HG03565 (cell line): ENCODE data around the gene RNU1-3.
"Not testable (repeated sequence)": the region's sequence is repeated elsewhere in the genome, so short reads cannot be mapped to it uniquely, and the experiment has no call there.

ENCODE experiments used
- ATAC-seq: cut with Tn5 transposase; IDR thresholded peaks from one replicate; pipeline ENCODE4 v1.9.1; 2021; ENCODE audit warnings: mild to moderate bottlenecking, moderate library complexity; ENCODE audit not compliant: unreplicated experiment

Gene RNU1-3

DNA sequence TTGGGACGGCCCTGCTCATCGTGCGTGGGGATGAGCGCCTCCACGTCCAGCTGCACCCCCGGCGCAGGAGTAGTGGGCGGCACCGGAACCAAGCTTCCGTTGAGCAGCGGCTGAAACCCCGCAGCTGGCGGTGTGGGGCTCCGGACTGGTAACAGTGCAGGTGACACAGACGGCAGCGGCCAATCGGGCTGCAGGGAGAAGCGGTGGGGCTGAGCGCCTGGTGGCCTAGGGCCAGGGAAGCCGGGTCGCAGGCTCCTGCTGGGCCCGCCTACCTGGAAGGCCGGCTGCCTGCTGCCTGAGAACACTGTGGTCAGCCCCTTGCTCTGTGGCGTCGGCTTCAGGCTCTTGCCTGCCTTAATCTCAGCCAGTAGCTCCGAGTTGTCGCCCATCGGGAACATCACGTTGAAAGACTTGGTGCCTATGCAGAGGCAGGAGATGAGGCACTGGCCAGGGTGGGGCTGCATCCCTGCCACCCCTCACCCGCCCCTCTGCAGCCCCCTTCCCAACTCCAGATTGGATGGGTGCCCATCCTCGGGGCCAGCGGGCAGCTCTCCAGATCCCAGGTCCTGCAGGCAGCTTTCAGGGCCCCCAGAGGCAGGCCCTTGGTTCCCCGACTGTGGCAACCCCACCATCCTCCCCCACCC, 29.9 kb upstream of the RNU1-3 start:
- not testable (repeated sequence) for ATAC-seq

DNA sequence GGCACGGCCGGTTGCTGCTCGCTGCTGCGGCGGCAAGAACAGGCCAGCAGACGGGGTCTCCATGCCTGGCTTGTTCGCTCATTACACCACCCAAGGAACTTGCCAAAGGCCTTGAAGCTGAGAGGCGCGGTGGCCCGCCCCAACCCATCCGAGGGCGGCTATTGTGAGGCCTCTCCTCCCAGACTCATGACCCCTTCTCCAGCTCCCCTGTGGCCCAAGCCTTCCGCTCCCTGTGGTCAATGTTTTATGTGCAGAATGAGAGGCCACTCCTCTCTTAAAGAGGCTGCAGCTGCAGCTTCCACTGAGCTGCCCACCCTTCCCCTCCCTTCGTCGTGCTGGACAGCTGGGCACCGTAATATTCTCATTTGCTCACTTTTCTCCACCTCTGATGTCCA, 27.6 kb upstream of the RNU1-3 start:
- not testable (repeated sequence) for ATAC-seq

DNA sequence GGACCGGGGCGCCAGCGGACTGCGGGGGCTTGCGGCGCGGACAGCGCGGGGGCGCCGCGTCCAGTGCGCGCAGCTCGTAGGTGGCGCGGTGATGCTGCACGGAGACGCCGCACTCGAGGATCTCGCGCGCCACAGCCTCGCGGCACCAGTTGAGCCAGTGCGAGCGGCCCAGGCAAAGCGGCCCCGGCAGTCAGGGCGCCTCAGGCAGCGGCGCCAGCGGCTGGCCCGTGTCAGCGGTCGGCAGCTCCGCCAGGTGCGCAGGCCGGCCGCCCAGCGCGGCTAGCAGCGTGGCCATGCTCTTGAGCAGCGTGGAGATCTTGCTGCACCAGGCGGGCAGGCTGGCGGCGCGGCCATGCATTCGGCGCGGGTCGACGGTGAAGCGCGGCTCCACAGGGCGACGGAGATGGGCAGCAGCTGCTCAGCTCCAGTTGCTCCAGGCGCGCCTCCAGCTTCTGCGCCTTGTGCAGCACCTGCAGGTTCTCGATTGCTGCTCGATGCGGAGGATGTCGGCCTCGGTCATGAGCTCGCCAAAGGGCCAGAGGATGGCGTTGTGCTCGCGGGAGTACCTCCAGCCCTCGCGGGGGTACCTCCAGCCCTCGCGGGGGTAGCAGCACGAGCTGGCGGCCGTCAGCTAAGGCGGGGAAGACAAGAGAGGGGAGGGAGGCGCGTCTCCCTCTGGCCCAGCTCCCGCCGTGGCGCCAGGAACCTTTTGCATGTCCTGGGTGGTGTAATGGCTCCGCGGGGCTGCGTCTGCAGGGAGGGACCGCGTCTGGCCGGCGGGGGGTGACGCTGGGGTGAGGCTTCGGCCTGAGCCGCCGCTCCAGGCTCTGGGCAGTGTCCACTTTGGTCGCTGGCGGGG, 26.9 kb upstream of the RNU1-3 start:
- ATAC-seq: not testable (repeated sequence)

DNA sequence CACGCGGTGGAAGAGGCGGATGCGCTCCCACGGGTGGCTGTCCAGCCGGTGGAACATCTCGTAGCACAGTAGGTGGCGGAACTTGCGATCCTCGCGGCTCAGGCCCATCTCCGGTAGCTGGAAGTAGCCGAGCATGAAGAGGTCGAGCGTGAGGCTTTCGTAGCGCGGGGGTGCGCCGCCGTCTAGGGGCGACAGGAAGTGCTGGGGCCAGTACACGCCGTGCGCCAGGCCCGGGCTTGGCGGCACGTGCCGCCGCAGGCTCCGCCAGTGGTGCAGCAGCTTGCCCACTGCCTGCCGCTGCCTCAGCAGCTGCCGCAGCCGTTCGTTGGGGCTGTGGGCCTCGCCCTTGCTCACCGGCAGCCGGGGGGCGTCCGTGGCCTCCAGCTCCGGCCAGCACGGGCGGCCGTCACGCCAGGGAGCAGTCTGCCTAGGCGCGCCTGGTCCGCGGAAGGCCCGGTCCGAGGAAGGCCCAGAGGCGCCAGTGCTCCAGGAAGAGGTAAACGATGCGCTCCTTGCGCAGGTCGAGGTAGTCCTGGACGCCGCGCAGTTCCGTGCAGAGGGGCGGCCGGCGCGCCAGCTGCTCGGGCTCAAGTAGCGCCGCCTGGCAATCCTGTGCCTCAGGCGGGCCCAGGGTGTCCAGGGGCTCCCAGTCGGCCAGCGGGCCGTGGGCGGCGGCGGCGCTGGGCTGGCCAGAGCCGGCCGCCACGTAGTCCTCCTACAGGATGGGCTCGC, 26.1 kb upstream of the RNU1-3 start:
- not testable (repeated sequence) for ATAC-seq

DNA sequence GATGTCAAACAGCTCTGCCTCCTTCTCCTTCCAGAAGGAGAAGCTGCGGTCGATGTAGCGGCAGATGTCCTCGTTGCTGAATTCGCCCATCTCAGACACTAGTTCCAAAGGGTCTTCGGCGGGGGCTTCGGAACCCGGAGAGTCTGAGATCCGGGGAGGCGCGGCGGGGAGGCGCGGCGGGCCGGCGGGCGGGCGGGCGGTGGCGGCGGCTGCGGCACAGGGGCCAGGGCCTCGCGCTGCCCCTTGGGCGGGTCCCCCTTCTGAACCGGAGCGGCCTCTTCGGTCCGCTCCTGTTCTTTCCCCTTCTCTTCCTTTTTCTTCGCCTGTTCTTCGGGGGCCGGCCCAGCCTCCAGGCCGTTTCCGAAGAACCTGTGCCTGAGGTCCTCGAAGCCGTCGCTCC, 25.5 kb upstream of the RNU1-3 start:
- not testable (repeated sequence) for ATAC-seq

DNA sequence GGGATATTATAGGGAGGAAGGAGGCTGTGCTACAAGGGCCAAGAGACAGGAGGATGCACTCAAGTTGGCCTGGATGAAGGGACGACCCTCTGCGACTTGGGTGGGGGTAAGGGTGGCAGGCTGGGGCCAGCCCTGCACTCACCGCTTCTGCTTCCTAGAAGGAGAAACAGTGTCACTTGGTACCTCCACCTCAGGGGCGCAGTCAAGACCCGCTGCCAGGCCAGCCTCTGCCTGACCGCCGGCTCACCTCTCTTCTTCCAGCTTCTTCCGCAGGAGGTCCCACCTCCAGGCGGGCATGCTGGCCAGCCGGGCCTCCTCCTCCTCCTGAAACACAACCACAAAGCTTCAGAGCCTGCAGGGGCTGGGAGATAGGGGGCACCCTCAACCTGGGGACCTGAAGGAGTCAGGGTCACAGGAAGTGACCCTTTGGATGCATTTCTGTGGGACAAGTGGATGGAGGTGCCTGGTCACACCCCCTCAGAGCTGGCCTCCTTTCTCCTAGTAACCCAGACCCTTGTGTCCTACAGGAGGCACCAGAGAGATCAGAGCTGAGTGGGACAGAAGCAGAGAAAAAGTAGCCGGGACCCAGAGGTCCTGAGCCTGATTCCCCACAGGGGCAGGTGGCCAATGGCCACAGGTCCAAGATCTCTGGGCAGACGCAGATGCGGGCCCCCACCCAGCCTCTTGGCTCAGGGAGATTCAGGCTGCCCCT, 24.4 kb upstream of the RNU1-3 start:
- not testable (repeated sequence) for ATAC-seq

DNA sequence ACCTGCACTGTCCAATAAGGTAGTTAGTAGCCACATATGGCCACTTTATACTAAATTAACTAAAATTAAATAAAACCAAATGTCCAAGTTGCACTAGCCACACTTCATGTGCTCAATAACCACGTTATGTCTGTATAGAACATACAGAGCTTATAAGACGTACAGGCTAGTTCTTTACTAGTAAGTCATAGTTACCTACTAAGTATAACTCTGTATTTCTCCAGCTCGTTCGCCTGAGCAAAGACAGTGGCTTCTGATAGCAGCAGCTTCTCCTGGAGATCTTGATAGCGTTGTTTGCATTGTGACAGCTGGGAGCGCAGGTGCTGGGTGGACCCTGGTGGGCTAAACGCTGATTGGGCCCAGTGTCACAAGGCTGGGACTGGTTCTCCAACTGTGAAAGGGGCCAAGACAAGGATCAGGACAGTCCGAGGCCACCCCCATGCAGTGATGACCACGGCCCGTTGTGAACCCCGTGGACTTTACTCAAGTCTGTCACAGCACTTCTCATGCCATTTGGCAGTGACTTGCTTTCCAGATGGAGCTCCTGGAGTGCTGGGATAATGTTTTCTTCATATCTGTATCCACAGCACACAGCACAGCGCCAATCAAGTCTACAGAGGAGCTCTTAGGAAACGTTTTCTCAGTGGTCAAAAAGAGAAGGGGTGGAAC, 20.5 kb upstream of the RNU1-3 start:
- not testable (repeated sequence) for ATAC-seq

DNA sequence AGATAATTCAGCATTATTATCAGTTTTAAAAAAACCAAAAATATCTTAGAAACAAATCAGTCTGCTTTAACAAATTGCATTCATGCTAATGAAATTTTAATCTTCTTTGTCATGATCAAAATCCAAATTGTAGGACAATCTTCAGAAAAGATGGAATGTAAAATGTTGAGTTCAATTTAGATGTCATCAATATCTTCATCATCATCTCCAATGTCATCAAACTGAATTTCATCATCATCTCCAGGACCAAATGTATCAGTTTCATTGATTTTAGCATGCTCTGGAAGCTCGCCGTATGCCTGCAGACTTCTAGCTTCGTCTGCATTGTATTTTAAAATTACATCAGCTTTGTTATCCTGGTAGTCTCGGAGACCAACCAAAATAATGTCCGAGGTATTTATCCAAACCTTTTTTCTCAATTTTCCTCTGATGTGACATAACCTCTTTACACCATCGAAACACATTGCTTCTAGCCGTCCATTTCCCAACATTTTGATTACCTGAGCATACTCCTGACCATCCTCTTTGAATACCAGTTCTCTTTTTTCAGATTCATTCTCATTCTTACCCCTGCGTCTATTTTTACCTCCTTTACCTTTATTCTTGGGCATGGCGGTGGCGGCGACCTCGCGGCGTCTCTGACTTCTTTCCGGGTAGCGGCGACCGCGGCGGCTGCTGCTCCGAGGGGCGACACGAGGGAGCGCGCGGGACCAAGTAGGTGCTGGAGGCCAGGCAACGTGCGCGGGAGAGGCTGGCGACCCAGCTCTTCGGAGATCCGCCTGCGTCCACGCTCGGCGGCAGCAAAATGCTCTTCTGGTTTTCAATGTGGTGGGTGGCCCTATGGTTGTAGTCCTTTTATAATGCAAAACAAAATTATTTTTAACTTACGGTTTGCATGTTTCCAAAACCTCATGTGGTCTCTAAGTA, 19.0 kb upstream of the RNU1-3 start:
- ATAC-seq: not testable (repeated sequence)

DNA sequence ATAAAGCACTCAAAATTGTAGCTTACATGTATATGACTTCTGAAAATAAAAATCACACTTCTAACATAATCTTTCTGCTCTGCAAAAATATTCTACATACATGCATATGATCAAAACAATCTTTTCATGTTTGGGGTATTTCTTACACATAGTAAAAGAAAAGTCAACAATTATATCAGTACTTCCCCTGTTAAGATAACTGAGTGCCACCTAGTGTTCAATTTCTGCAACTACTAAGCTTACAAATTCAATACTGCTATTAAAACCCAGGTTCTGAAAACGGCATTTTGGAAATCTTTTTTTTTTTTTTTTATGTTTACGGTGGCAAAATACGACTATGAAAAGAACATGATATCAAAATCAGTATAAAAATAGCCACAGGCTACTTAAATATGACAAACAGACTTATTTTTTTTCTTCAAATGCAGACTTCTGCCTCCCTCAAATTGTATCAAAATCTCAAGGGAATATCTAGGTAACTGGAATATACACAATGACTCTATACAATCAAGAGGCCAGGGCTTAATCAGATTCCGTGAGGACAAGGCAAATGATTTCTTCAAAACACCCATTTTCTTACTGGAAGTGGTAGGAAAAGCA, 18.1 kb upstream of the RNU1-3 start:
- not testable (repeated sequence) for ATAC-seq

DNA sequence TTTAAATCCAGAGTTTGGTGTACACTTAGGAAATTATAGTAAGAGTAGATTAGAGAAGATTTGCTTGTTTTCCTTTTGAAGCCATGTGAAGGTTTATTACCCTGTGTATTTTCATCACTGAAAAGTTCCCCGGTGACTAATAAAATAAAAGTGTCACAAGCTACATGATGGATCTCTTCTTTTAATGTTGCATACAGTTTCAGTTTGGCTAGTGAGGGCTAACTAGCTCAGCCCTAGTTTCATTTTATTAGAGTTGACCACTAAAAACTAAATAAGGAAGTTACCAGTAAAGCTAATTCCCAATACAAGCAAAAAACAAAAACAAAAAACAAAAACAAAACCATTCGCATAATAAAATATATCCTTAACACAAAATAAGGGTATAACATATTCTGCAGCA, 17.4 kb upstream of the RNU1-3 start:
- not testable (repeated sequence) for ATAC-seq

DNA sequence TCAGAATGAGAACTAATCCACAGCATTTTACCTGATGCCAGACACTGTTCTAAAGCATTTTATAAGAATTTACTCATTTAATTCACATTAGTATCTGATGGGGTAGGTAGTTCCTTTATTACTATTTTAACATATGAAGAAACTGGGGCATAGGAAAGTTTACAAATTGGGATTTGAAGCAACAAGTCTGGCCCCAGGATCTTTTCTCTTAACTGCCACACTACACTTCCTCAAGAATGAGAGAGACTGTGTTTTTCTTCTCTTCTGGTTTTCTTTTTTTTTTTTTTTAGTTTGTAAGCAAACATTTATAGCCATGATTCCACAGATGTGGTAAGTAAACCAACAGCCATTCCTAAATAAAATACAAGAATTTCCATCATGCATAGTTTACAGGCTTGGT, 16.1 kb upstream of the RNU1-3 start:
- not testable (repeated sequence) for ATAC-seq

DNA sequence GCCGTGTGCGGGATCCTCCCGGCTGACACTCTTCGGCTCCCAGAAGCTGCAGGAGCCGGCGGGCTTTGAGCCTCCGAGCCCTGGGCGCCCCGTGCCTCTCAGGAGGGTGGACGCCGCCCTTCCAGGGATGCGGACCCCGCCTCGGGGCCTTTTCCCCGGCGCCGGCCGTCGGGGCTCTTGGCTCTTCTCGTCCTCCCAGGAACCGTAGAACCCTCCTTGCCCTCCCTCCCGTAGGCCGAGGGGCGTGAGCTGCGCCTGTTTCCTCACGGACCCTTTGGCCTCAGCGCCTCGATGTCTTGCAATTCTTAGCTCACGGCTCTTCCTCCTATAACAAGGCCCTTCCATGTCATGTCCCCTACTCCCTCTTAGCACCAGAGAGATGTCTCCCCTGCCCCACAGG, 13.6 kb upstream of the RNU1-3 start:
- ATAC-seq: not testable (repeated sequence)

DNA sequence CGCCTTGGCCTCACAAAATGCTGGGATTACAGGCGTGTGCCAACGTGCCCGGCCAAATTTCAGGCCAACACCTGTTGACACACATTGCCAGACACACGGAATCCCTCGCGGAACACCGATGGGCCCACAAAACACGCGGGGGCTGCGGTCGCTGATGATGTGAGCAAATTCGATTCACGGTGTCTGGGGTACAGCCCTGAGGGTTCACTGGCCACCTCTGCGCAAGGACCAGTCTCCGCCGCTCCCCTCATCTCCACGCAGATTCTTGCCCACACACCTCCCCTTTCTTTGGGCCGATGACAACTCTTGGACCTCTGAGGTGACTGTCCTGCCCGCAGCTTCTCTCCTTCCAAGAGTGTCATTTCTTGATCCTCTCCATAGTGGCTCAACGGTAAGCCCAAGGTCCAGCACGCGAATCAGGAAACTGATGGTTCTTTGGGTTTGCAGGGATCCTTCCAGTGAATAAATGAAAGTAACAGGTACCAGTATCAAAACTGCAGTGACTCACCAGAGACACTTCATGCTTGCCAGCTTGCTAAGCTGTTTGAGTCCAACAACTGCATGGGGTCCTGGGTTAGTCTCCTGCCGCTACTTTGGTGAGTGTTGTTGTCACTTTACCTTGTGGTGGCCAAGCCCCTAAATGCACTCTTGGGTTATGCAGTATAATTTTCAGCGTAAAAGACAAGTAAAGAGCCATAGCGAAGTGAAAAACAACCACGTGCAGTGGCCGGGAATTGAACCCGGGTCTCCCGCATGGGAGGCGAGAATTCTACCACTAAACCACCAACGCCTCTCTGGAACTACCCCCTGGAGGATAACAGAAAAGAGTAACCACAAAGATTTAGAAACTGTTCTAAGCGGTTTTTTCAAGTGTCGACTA, 11.0 kb upstream of the RNU1-3 start:
- no peak for ATAC-seq

DNA sequence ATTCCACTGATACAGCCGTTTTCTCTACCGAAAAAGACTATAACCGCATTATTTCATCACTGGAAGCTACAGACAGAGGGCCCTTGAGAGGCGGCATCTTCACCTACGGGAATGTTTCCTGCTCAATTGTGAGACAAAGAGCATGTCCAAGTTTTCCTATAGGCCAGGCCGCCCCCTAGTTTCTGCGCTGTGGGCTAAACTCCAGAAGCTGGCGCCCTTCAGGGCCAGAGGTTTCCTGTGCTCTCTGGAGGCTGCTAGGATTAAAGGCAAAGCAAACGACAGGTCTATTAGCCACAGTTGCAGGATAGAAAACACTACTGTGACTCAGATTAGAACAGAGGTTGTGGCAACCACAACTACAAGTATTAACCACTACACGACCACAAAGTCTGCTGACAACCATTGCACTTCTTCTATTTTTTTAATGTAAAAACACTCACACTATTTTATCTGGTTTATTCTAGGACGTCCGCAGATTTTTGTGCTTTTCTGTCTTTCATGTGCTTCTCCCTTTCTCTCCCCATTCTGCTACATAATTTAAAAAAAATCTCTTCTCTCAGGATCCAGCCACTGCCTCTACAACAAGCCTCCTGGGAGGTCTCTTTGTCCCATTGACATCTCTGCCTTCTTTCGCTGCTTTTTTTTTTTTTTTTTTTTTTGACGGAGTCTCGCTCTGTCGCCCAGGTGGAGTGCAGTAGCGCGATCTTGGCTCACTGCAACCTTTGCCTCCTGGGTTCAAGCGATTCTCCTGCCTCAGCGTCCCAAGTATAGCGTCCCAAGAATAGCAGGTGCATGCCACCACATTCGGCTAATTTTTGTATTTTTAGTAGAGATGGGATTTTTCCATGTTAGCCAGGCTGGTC, 10.1 kb upstream of the RNU1-3 start:
- not testable (repeated sequence) for ATAC-seq

DNA sequence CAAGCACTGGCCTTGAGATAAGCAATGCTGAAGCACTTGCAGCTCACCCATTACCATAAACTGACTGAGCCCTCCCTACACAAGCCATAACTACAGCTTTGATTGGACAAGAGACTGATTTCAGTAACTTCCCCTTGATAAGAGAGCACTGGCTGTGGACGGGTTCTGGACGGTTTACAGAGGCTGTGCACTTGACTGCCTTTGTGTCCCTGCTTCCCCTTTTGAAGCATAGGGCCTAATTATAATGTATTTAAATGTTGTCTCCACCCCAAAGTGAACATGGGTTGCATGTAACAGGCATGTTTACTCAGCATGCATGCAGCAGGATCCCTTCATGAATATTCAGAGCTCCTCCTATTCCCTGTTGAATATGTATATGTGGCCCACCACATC, 8.4 kb upstream of the RNU1-3 start:
- not testable (repeated sequence) for ATAC-seq

DNA sequence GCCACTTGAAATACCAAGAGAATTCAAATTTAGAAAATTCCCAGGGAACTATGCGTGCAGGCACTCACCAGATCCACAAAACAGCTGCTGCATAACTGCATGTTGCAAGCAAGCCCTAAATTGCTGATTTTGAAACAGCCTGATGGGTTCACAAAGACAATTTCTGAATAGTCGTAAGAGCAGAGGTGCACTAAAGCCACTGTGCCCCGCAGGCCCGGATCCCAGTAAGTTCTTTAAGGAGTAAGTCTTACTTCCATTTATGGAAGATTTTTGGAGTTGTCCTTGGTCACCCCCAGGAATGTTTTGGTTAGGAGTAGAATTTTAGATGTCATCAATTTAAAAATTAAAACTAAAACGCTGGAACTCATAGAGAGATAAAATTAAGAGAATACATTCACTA, 7.2 kb upstream of the RNU1-3 start:
- not testable (repeated sequence) for ATAC-seq

DNA sequence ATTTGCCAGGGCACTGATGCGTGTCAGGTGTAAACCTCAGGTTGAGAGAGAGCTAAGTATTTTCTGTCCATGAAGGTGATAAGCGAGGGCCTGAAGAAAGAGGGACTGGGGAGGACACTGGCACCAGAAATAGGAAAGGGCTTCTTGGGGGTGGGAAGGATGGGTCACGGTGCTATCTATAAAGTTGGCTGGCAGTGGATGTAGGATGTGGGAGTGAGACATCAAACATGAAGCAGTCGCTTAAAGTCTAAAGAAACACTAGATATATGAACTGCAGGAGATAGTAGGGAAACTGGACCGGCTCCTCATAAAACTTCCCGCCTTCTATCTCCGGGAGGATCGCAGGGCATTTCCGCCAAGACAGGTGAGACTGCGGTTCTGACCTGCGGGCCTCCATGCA, 912 bp downstream of the RNU1-3 start:
- ATAC-seq: not testable (repeated sequence)
